Lung (tissue), 12 donors: ENCODE results near the gene CLDN3. TPM values are rescaled to one million over a fixed set of nuclear protein-coding genes. Genes with fewer than 3 reads are reported as not detected.

Source experiments
- ATAC-seq: fragments of 200-7000 bp; cut with Tn5 transposase; one replicate; pipeline ENCODE4 v1.9.1; 2020; ENCODE audit warnings: moderate number of reproducible peaks; ENCODE audit not compliant: insufficient read depth, low FRiP score
- DNase-seq, 3 donors: peaks; one replicate each; pipeline ENCODE4 v3.0.0-alpha.2; 2013 to 2017
- H3K27ac ChIP-seq, 2 donors: one replicate each; pipeline ENCODE4 v1.5.1; 2013; ENCODE audit warnings: mild to moderate bottlenecking in 2 of 2, moderate library complexity in 2 of 2, control low read depth in 1 of 2, inconsistent platforms in 1 of 2, low read depth in 1 of 2, low read length in 1 of 2
- H3K27me3 ChIP-seq, 3 donors: one replicate each; pipeline ENCODE4 v1.5.1; 2013; ENCODE audit warnings: low read length in 2 of 3; ENCODE audit not compliant: control insufficient read depth in 3 of 3, insufficient read depth in 3 of 3
- H3K36me3 ChIP-seq, 4 donors: one replicate each; pipeline ENCODE4 v1.5.1; 2013; ENCODE audit warnings: low read length in 4 of 4, mild to moderate bottlenecking in 1 of 4, moderate library complexity in 1 of 4; ENCODE audit not compliant: control insufficient read depth in 4 of 4, insufficient read depth in 4 of 4
- H3K4me1 ChIP-seq, 5 donors: one replicate each; pipeline ENCODE4 v1.5.1; 2013; ENCODE audit warnings: low read length in 5 of 5, mild to moderate bottlenecking in 2 of 5, moderate library complexity in 1 of 5; ENCODE audit not compliant: control insufficient read depth in 5 of 5, insufficient read depth in 5 of 5
- H3K4me3 ChIP-seq: one replicate; pipeline ENCODE4 v1.5.1; 2013; ENCODE audit warnings: mild to moderate bottlenecking, control low read depth, moderate library complexity
- H3K9ac ChIP-seq, 2 donors: one replicate each; pipeline ENCODE4 v1.5.1; 2013; ENCODE audit warnings: low read length in 2 of 2, control low read depth in 1 of 2; ENCODE audit not compliant: insufficient read depth in 1 of 2
- H3K9me3 ChIP-seq, 4 donors: one replicate each; pipeline ENCODE4 v1.5.1; 2013; ENCODE audit warnings: low read length in 3 of 4, mild to moderate bottlenecking in 1 of 4, moderate library complexity in 1 of 4; ENCODE audit not compliant: control insufficient read depth in 4 of 4, insufficient read depth in 3 of 4
- WGBS, 2 donors: extraction: QIAGEN DNeasy Blood & Tissue Kit; methylation state at CpG; one replicate each; pipeline ENCODE4 v1.1.7; 2013; 5-methylcytosine and 5-hydroxymethylcytosine counted together
- polyA plus RNA-seq, 2 donors: library from polyadenylated mRNA; stranded (reverse); fragments of 200-250 nt; gene quantifications; one replicate each; pipeline ENCODE4 v1.2.1, GENCODE V29; 2013
- total RNA-seq, 2 donors: library from RNA; depleted of rRNA in 1 of 2; stranded (reverse); fragments of >200 nt in 1 of 2; gene quantifications; one replicate each; pipeline ENCODE4 v1.2.1, GENCODE V29; 2014 to 2021
- TF ChIP-seq, protein P1 (sequence below): IDR thresholded peaks from 2 replicates; pipeline ENCODE4 v1.5.1; 2012; ENCODE audit warnings: mild to moderate bottlenecking; ENCODE audit errors: control extremely low read depth, extremely low read depth
- donor health status: control.
- donor health status: control.
- donor health status: Bipolar disorder and iron deficiency.
- donor health status: healthy.
- donor health status: DM: yes; HTN: yes; CAD: no.

CLDN3 gene
- total and polyA plus RNA-seq, 4 donors = 42.9 to 54.7 (median 43.6) TPM

DNA sequence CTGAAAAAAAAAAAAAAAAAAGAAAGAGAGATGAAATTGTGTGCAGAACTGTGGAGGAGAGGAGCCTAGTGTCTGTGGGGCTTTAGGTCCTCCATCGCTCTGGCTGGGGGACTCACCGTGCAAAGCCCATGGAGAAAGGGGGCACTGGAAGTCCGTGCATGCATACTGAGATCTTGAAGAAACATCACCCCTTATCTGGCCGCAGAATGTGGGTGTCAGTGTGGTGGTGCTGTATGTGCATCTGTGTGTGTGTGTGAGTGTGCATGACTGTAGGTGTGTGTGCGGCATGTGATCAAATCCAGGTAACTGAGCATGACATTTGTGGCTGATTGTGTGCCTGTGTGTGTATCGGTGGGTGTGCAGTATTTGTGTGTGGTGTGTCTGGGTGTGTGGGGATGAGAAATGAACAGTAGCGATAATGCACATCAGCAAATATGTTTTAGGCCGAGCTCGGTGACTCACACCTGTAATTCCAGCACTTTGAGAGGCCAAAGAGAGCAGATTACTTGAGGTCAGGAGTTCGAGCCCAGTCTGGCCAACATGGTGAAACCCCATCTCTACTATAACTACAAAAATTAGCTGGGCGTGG lies 8.8 kb upstream of the CLDN3 start:
- H3K9me3 ChIP-seq = peaks cover 0 to 3% (median 0%) of the 10 kb centered on the region in 4 donors
- no peak overlapping the region for H3K9ac ChIP-seq
- H3K27me3 ChIP-seq = no peaks in the 10 kb centered on the region
- H3K4me3 ChIP-seq = no peak overlapping the region
- H3K36me3 ChIP-seq = no peaks in the 10 kb centered on the region
- H3K27ac ChIP-seq = no peak overlapping the region
- WGBS, 2 donors = 92 to 96% methylated on average over 11 of the region's 11 CpGs
- DNase-seq (no peak), ATAC-seq (no peak)
- TF ChIP-seq, protein P1, sequence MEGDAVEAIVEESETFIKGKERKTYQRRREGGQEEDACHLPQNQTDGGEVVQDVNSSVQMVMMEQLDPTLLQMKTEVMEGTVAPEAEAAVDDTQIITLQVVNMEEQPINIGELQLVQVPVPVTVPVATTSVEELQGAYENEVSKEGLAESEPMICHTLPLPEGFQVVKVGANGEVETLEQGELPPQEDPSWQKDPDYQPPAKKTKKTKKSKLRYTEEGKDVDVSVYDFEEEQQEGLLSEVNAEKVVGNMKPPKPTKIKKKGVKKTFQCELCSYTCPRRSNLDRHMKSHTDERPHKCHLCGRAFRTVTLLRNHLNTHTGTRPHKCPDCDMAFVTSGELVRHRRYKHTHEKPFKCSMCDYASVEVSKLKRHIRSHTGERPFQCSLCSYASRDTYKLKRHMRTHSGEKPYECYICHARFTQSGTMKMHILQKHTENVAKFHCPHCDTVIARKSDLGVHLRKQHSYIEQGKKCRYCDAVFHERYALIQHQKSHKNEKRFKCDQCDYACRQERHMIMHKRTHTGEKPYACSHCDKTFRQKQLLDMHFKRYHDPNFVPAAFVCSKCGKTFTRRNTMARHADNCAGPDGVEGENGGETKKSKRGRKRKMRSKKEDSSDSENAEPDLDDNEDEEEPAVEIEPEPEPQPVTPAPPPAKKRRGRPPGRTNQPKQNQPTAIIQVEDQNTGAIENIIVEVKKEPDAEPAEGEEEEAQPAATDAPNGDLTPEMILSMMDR = no peak
- no peaks in the 10 kb centered on the region for H3K4me1 ChIP-seq

DNA sequence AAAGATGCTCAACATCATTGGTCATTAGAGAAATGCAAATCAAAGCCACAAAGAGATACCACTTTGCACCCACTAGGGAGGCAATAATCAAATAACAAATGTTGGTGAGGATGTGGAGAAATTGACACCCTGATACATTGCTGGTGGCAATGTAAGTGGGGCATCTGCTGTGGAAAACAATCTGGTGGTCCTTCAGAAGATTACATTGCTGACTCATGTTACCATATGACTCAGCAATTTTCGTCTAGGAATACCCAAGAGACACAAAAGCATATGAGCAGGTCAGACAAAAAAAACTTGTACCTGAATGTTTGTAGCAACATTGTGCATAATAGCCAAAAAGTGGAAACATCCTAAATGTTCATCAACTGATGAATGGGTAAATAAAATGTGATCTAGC lies 4.9 kb upstream of the CLDN3 start:
- H3K9me3 ChIP-seq = peaks cover 0 to 4% (median 0%) of the 10 kb centered on the region in 4 donors
- no peak for DNase-seq
- H3K27me3 ChIP-seq = peaks cover 0 to 10% (median 8%) of the 10 kb centered on the region in 3 donors
- H3K27ac ChIP-seq = no peak overlapping the region
- TF ChIP-seq, protein P1 = no peak
- no peaks in the 10 kb centered on the region for H3K36me3 ChIP-seq
- no peak overlapping the region for H3K9ac ChIP-seq
- H3K4me3 ChIP-seq = no peak overlapping the region
- H3K4me1 ChIP-seq = no peaks in the 10 kb centered on the region
- 18 to 31% methylated on average over 1 of the region's 1 CpG for WGBS, 2 donors
- ATAC-seq = no peak

DNA sequence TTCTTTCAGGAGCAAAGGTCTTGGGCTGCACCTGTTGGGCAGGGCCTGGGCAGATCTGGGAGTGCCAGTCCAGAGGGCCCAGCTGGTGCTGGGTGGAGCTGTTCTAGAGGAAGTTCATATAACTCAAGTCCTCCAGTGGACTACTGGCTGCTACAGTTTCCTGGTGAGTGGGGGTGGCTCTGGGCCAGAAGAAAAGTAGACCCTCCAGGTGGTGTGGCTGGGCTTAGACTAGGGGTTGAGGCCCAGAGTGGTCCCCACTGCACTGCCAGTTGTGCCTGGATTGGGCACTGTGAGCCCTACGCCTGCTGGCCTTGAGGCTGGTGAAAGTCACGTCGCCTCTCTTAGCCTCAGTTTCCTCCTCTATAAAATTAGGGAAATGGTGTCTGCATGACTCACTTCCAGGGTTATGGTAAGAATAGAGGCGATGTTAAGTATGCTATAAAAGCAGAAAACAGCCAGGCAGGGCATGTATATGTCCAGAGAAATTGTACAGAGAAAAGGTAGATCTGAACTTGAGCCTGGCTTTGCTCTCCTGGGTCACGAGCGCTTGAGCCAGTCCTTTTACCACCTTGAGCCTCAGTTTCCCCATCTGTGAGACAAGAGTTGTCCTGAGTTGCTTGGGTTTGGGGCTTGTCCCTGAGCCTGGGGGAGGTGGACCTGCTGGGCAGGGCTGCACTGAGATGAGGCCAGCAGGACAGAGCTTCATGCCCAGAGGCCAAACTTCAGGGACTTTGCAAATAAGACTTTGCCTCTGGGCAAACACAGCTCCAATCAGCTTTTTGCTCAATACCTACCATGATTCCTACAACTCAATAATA lies 3.8 kb upstream of the CLDN3 start:
- DNase-seq = no peak
- peaks cover 0 to 4% (median 0%) of the 10 kb centered on the region in 4 donors for H3K9me3 ChIP-seq
- peaks cover 0 to 2% (median 0%) of the 10 kb centered on the region in 5 donors for H3K4me1 ChIP-seq
- H3K36me3 ChIP-seq = no peaks in the 10 kb centered on the region
- peaks cover 1 to 11% (median 10%) of the 10 kb centered on the region in 3 donors for H3K27me3 ChIP-seq
- no peak for ATAC-seq
- H3K9ac ChIP-seq = no peak overlapping the region
- TF ChIP-seq, protein P1 = no peak
- 82 to 83% methylated on average over 6 of the region's 6 CpGs for WGBS, 2 donors
- no peak overlapping the region for H3K27ac ChIP-seq
- H3K4me3 ChIP-seq = no peak overlapping the region
